Activated T-cell treated with anti-CD3 and anti-CD28 coated beads for 1 hour (primary cell): ENCODE results near the gene CDKN3.
"Not testable (repeated sequence)": the region's sequence is repeated elsewhere in the genome, so short reads cannot be mapped to it uniquely, and the experiment has no call there.

Source experiments
- DNase-seq: peaks from one replicate; pipeline ENCODE4 v3.0.0-alpha.2; 2020; ENCODE audit warnings: low read depth

Gene CDKN3

DNA sequence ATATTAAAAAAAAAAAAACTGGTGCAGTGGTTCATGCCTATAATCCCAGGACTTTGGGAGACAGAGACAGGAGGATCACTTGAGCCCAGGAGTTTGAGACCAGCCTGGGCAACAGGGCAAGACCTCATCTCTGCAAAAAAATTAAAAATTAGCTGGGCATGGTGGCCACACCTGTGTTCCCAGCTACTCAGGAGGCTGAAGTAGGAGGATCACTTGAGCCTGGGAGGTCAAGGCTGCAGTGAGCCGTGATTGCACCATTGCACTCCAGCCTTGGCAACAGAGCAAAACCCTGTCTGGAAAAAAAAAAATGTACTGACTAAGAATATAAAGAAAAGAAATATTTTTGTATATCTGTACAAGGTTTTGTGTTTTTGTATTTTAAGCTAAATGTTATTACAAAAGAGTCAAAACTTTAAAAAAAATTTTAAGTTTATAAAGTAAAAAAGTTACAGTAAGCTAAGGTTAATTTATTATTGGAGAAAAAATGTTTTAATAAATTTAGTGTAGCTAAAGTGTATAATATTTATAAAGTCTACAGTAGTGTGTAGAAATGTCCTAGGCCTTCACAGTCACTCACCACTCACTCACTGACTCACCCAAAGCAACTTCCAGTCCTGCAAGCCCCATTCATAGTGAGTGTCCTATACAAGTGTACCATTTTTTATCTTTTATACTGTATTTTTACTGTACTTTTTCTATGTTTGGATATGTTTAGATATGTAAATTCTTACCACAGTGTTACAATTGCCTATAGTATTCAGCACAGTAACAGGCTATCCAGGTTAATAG, 60.2 kb downstream of the CDKN3 start:
- not testable (repeated sequence) for DNase-seq

- DNase-seq, result no peak
These were observed 60.8 kb downstream of the CDKN3 start for GRCh38 chr14:54457609-54457996.

GRCh38 chr14:54458536-54458935, 61.7 kb downstream of the CDKN3 start:
- not testable (repeated sequence) for DNase-seq

DNA sequence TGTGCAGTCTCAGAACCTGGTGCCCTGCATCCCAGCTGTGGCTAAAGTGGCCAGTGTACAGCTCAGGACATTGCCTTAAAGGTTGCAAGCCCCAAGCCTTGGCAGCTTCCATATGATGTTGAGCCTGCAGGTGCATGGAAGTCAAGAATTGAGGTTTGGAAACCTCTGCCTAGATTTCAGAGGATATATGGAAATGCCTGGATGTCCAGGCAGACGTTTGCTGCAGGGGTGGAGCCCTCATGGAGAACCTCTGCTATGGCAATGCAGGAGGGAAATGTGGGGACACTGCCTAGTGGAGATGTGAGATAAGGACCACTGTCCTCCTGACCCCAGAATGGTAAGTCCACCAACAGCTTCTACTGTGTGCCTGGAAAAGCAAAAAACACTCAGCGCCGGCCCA, 62.3 kb downstream of the CDKN3 start:
- DNase-seq, result no peak

DNA sequence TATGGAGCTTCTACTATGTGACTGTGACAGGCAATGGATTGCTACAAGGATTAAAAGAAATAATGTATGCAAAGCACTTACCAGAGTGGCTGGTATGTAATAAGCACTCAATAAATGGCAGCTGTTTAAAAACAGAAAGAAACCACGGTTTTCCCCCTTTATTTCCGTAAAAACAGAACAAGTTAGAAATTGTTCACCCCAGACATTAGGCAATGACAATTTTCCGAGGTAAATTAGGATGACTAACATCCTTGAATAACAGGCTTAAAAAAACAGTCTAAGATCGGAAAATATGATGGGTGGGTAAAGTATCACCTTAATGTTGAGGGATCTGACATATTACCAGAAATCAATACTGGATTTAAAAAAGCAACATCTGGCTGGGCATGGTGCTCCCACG, 65.2 kb downstream of the CDKN3 start:
- DNase-seq, result no peak

GRCh38 chr14:54465654-54466053, 68.8 kb downstream of the CDKN3 start:
- no peak for DNase-seq

- DNase-seq, result no peak
These were observed 70.5 kb downstream of the CDKN3 start for GRCh38 chr14:54467280-54467679.
